ENCODE measurements around the gene GATB. TPM values are rescaled to one million over a fixed set of nuclear protein-coding genes. Genes with fewer than 3 reads are reported as not detected.

Gene GATB
- total RNA-seq, 1 experiment from 2014 or later: 29.6 TPM

DNA sequence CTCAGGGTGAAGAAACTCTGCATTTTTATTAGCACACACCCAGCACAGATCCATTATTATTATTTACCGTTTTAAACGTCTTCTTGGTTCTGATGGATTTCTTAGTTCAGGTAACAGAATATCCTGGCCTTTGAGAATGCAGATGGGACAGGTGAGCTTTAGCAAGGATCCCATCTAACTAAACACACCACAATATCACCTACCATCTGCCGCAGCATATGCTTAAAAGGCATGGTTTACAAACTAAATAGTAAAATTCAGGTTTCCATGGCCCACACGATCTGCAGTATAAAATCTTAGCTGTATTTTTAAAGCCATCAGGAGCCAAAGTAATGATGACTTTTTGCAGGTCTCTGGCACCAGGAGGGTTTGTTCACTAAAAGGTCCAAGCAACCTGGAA is 31.7 kb upstream of the GATB start:
- no peak for DNase-seq
- no peak overlapping the region for H3K27ac Mint-ChIP-seq (ENCODE audit: unreplicated experiment)
- no peaks in the 10 kb centered on the region for H3K9me3 Mint-ChIP-seq (ENCODE audit: unreplicated experiment)
- Histone ChIP-seq H3K27me3 (replicated peaks; ENCODE audit: control insufficient read depth, insufficient read depth, low read length) (no peaks in the 10 kb centered on the region; the same call in 1 of the 2 replicates), H3K4me3 (ENCODE audit: low read depth, low read length) (no peak overlapping the region), H3K9me3 (no peaks in the 10 kb centered on the region), H3K4me1 (no peaks in the 10 kb centered on the region), H3K36me3 (ENCODE audit: control insufficient read depth, insufficient read depth, low read length) (no peaks in the 10 kb centered on the region)
- no TSS peak for BruUV-seq (replicated peaks)
- no peak overlapping the region for H3K4me3 Mint-ChIP-seq (ENCODE audit: unreplicated experiment)
- H3K27me3 Mint-ChIP-seq (ENCODE audit: insufficient read depth, unreplicated experiment): peaks cover 5% of the 10 kb centered on the region
- TF ChIP-seq, protein P1, sequence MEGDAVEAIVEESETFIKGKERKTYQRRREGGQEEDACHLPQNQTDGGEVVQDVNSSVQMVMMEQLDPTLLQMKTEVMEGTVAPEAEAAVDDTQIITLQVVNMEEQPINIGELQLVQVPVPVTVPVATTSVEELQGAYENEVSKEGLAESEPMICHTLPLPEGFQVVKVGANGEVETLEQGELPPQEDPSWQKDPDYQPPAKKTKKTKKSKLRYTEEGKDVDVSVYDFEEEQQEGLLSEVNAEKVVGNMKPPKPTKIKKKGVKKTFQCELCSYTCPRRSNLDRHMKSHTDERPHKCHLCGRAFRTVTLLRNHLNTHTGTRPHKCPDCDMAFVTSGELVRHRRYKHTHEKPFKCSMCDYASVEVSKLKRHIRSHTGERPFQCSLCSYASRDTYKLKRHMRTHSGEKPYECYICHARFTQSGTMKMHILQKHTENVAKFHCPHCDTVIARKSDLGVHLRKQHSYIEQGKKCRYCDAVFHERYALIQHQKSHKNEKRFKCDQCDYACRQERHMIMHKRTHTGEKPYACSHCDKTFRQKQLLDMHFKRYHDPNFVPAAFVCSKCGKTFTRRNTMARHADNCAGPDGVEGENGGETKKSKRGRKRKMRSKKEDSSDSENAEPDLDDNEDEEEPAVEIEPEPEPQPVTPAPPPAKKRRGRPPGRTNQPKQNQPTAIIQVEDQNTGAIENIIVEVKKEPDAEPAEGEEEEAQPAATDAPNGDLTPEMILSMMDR (IDR thresholded peaks at IDR 0.05; ENCODE audit: insufficient read depth in 1 of 2, low read depth in 1 of 2, low read length in 1 of 2, severe bottlenecking in 1 of 2, unreplicated experiment in 1 of 2): no peak
- ChIA-PET CTCF (no interaction called here), POLR2A (no interaction called here)
- no peaks in the 10 kb centered on the region for H3K36me3 Mint-ChIP-seq (ENCODE audit: insufficient read depth, unreplicated experiment)
- intact Hi-C loops (cut with micrococcal nuclease; ENCODE audit: unreplicated experiment): no loop called here
- H3K4me1 Mint-ChIP-seq (ENCODE audit: low read depth, unreplicated experiment): no peaks in the 10 kb centered on the region

- Histone ChIP-seq H3K9me3 (no peaks in the 10 kb centered on the region), H3K27me3 (replicated peaks; ENCODE audit: control insufficient read depth, insufficient read depth, low read length) (no peaks in the 10 kb centered on the region; the same call in 1 of the 2 replicates), H3K36me3 (ENCODE audit: control insufficient read depth, insufficient read depth, low read length) (no peaks in the 10 kb centered on the region), H3K4me3 (ENCODE audit: low read depth, low read length) (no peak overlapping the region), H3K4me1 (peaks cover 30% of the 10 kb centered on the region)
- H3K27ac Mint-ChIP-seq (ENCODE audit: unreplicated experiment): no peak overlapping the region
- H3K27me3 Mint-ChIP-seq (ENCODE audit: insufficient read depth, unreplicated experiment): peaks cover 5% of the 10 kb centered on the region
- intact Hi-C loops (cut with micrococcal nuclease; ENCODE audit: unreplicated experiment): no loop called here
- BruUV-seq (replicated peaks): no TSS peak
- no peaks in the 10 kb centered on the region for H3K36me3 Mint-ChIP-seq (ENCODE audit: insufficient read depth, unreplicated experiment)
- TF ChIP-seq, protein P1 (IDR thresholded peaks at IDR 0.05; ENCODE audit: insufficient read depth in 1 of 2, low read depth in 1 of 2, low read length in 1 of 2, severe bottlenecking in 1 of 2, unreplicated experiment in 1 of 2): no peak
- H3K9me3 Mint-ChIP-seq (ENCODE audit: unreplicated experiment): no peaks in the 10 kb centered on the region
- DNase-seq: no peak
- H3K4me1 Mint-ChIP-seq (ENCODE audit: low read depth, unreplicated experiment): peaks cover 8% of the 10 kb centered on the region
- no peak overlapping the region for H3K4me3 Mint-ChIP-seq (ENCODE audit: unreplicated experiment)
- CTCF ChIA-PET: no interaction called here
- POLR2A ChIA-PET: no interaction called here
Observed at GRCh38 chr4:151788021-151788420, 27.2 kb upstream of the GATB start.

DNA sequence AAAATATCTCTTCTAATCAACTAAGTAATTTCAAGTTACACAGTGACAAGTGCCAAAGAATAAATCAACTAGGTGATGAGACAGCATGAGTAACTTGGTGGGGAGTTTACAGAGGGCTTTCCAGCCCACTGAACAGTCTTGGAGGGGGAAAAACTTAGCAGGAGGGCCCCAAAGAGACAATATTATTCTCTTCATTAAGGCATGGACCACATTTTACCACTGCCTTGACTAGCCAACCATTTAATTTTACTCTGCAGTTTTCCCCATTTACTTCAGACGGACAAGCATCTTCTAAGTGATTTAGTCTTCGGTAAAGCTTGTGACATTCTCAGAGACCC is 25.3 kb upstream of the GATB start:
- Histone ChIP-seq H3K36me3 (ENCODE audit: control insufficient read depth, insufficient read depth, low read length) (no peaks in the 10 kb centered on the region), H3K9me3 (no peaks in the 10 kb centered on the region), H3K4me1 (peaks cover 30% of the 10 kb centered on the region), H3K4me3 (ENCODE audit: low read depth, low read length) (no peak overlapping the region), H3K27me3 (replicated peaks; ENCODE audit: control insufficient read depth, insufficient read depth, low read length) (no peaks in the 10 kb centered on the region; the same call in 1 of the 2 replicates)
- POLR2A ChIA-PET: no interaction called here
- H3K27me3 Mint-ChIP-seq (ENCODE audit: insufficient read depth, unreplicated experiment): peaks cover 2% of the 10 kb centered on the region
- no peaks in the 10 kb centered on the region for H3K9me3 Mint-ChIP-seq (ENCODE audit: unreplicated experiment)
- H3K27ac Mint-ChIP-seq (ENCODE audit: unreplicated experiment): no peak overlapping the region
- CTCF ChIA-PET: no interaction called here
- no TSS peak for BruUV-seq (replicated peaks)
- H3K4me3 Mint-ChIP-seq (ENCODE audit: unreplicated experiment): no peak overlapping the region
- DNase-seq: no peak
- peaks cover 8% of the 10 kb centered on the region for H3K4me1 Mint-ChIP-seq (ENCODE audit: low read depth, unreplicated experiment)
- TF ChIP-seq, protein P1 (IDR thresholded peaks at IDR 0.05; ENCODE audit: insufficient read depth in 1 of 2, low read depth in 1 of 2, low read length in 1 of 2, severe bottlenecking in 1 of 2, unreplicated experiment in 1 of 2): no peak
- H3K36me3 Mint-ChIP-seq (ENCODE audit: insufficient read depth, unreplicated experiment): no peaks in the 10 kb centered on the region
- intact Hi-C loops (cut with micrococcal nuclease; ENCODE audit: unreplicated experiment): no loop called here
